ENCODE results near the gene METTL26.

METTL26 gene

DNA sequence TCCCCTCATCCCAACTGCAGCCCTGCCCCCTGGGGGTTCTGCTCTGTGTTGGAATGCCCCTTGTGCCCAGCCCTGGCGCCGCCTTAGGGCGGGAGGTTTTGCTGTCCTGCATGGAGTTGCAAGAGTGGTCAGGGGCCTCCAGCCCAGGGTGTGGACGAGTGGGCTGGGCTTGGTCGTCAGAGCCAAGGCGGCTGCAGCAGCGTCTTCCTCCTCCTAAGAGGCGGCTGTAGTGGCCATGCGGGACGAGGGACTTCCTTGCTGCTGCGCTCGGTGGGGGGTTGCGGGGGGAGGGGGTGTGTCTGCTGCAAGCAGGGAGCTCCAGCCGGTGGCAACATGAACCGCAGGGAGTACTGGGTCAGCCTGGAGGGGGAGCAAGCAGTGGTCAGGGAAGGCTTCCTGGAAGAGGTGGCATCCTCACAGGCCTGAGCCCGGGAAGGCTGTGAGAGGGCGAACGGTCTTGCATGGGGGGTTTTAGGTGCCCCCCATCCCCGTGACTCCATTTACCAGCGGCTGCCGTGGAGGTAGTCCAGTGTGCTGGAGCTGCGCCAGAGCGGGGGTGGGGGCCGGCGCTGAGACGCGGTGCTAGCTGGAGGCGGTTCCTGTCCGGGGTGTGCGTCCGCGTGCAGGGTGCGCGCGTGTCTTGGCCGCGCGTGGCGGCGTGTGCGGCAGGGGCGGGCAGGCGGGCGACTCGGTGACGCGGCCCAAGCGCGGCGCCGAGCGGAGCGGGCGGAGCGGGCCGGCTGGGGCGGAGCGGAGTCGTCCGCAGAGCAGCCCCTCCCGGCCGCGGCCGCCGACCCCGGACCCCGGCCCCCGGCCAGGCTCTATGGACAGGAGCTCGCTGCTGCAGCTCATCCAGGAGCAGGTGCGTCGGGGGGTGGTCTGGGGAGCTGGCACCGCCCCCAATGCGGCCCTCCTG, 39.1 kb upstream of the METTL26 start, which contains the start of gene RHBDL1:
TSS of gene RHBDL1 (plus strand) at position 704 of the 916 bp plus-strand sequence. CDS start at position 824, 120 bp downstream.
- DNase-seq (ENCODE audit: low spot score) = no peak

DNA sequence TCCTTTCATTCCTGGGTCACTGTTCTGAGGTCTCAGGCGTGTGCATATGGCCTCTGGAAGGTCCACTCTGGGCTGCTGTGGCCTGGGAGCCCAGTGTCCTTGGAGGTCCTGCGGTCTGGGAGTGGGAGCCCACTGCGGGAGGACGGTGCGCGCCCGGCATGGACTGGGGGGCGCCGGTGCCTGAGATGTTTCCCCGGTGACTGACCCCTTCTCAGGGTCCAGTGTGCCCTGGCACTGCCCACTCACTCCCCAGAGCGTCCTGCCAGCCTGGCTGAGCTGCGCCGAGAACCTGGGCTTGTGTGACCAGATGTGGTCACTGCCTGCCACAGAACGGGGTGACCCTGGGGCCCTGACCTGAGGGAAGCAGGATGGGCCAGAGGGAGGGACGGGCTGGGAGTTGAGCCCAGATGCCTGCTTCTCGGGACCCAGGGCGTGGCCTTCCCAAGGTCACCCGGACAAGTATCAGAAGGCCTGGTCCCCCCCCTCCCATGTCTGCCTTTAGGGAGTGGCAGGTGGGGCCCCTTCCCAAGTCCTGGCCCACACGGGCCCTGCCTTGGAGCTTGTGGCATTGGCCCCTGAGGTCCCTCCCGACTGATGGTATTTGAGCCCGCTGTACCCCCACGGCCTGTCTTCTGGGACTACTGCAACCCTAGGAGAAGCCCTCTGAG, 38.2 kb upstream of the METTL26 start:
- no peak for DNase-seq (ENCODE audit: low spot score)

DNA sequence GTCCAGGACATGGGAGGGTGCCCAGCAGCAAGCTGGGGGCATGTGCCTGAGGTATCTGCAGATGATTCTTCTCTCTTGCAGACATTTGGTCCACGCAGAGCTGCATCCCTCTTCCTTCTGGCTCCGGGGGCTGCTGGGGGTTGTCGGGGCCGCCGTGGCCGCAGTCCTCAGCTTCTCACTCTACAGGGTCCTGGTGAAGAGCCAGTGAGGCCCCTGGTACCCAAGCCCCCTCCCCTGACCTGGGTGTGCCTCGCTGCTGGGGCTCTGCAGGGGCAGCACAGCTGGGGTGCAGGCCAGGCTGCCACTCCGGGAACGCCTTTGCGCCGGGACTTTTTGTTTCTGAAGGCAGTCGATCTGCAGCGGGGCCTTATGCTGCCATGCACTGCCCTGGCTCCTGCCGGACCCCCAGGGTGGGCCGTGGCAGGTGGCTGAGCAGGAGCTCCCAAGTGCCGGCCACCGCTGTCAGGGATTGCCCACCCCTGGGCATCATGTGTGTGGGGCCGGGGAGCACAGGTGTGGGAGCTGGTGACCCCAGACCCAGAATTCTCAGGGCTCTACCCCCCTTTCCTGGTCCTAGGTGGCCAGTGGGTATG, 37.4 kb upstream of the METTL26 start:
- no peak for DNase-seq (ENCODE audit: low spot score)

DNA sequence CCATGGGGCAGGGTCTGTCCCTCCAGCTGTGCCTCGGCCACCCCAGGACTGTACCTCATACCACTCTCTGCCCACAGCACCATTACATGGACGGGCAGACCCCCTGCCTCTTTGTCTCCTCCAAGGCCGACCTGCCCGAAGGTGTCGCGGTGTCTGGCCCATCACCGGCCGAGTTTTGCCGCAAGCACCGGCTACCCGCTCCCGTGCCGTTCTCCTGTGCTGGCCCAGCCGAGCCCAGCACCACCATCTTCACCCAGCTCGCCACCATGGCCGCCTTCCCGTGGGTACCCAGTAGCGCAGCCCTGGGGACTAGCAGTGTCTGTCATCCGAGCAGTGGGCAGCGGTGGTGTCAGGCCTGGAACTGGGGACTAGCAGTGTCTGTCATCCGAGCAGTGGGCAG, 36.7 kb upstream of the METTL26 start:
- DNase-seq (ENCODE audit: low spot score) = no peak

DNA sequence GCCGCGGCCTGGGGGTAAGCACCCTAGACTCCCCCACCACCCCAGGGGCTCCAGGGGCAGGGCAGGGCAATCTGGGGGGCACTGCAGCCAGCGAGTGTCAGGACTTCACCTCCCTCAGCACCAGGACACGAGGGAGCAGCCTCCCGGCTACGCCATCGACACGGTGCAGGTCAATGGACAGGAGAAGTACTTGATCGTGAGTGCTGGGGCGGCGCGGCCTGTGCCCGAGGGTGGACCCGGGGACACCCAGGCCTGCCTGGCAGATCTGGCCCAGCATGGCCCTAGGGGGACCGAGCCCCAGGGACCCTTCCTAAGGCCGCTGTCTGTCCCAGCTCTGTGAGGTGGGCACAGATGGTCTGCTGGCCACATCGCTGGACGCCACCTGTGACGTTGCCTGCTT, 36.3 kb upstream of the METTL26 start:
- DNase-seq (ENCODE audit: low spot score) = no peak

DNA sequence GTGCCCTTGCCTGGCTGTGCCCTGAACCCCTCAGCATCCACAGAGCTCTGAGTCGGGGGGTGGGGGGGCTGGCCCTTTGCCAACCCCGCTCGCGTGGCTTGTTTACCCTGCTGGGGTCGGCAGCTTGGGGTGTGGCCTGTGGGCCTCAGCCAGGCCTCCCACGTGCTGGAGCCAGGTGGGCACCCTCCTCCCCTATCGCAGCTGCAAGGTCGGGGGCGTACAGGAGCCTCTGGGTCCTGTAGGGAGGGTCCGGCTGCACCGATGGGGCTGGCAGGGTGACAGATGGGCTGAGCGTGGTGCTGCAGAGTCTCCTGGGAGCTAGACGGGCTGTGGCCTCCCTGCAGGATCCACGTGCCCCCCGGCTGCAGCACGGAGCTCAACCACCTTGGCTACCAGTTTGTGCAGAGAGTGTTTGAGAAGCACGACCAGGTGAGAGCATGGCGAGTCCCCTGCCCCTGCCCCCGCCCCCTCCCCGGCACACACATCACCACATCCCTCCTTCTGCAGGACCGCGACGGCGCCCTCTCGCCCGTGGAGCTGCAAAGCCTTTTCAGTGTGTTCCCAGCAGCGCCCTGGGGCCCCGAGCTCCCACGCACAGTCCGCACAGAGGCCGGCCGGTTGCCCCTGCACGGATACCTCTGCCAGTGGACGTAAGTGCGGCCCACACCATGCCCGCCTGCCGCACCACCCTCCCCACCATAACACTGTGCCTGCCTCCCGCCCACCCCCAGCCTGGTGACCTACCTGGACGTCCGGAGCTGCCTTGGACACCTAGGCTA, 35.4 kb upstream of the METTL26 start:
- no peak for DNase-seq (ENCODE audit: low spot score)

DNA sequence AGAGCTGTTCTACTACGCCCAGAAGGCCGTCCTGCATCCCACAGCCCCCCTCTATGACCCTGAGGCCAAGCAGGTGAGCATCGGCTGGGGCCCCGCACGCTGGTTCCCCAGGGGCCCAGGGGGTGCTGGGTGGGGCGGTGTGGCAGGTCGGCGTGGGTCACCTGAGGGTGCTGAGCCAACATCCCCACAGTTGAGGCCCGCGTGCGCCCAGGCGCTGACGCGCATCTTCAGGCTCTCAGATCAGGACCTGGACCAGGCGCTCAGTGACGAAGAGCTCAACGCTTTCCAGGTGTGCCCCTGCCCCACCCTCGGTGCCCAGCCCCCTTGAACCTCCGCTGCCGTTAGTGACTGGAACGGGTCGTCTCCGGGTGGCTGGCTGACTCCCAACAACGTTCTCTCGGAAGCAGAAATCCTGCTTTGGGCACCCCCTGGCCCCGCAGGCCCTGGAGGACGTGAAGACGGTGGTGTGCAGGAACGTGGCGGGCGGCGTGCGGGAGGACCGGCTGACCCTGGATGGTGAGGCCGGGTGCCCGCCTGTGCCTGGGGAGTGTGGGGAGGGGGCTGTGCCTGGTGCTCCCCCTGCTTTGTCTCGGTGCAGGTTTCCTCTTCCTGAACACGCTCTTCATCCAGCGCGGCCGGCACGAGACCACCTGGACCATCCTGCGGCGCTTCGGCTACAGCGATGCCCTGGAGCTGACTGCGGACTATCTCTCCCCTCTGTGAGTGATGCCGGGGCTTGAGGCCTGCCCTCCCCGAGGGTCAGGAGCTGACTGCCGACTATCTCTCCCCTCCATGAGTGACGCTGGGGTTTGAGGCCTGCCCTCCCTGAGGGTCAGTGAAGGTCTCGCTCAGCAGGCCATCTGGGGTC, 34.6 kb upstream of the METTL26 start:
- no peak for DNase-seq (ENCODE audit: low spot score)

DNA sequence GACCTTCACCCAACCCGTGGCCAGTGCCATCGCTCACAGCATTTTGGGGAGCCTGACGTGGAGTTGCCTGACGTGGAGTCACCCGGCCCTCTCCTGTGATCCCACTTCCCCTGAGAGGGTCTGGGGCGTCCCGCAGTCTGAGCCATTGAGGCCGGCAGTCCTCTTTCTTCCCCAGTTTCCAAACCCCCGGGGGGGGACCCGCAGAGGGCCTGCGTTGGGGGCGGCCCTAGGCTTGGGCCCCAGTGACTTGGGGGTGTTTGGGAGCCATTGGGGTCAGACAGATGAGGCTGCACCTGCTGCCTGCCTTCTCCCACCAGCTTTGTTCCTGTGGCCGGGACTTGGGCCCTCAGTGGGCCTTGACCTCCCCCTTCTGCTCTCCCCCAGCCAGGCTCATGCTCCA, 33.6 kb upstream of the METTL26 start:
- DNase-seq (ENCODE audit: low spot score) = no peak

DNA sequence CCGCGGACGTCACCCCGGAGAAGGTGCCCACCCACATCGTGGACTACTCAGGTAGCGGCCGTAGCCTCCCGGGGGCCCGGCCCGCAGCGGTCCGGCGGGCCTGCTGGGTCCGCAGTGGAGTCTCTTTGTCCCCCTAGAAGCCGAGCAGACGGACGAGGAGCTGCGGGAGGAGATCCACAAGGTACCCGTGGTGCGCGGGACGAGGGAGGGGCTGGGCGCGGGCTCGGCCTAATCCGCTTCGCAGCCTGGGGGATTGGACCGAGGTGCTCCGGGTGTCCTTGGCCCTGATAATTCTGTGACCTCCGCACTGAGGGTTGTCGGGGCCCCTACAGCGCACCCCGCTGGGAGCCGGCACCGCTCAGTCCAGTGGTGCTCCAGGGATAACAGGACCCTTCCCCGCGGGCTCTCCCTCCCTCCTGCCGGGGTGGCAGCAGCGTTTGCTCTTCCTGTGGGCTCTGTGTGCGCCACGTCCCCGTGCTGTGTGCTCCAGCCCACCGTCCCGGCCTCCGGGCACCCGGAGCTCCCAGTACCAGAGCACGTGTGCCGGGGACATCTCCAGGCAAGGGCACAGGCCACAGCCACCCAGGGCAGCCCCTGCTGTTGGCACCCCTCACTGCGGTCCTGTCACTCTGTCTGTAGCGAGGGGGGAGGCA, 32.5 kb upstream of the METTL26 start:
- DNase-seq (ENCODE audit: low spot score) = no peak

DNA sequence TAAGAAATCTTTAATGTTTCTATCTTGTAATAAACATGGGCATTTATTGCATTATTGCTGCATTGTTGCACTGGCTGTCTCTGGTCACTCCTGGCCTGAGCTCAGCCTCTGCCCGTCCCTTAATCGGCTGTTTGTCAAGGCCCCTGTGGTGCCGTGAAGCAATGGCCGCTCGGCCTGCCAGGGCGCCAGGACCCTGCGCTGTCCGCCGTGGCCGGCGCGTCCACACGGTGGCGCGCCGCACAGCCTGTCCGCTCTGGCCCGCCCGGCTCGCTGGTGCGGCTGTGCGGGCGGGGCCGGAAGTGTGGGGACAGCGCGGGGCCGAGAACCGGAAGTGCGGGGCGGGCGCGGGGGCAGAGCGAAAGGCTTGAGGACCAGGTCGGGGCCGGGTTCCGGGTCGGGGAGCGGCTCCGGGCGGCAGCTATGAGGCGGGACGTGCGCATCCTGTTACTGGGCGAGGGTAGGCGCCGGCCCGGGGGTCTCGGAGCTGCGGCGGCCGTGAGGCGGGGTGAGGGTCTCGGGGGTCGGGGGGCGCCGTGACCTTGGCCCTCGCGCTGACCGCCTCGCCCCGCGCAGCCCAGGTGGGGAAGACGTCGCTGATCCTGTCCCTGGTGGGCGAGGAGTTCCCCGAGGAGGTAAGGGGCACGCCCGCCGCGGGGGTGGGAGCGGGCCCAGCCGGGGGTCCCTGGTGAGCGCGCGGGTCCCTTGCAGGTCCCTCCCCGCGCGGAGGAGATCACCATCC, 31.8 kb upstream of the METTL26 start, which contains the start of gene RHOT2:
TSS of gene RHOT2 (plus strand) at position 353 of the 739 bp plus-strand sequence. CDS start at position 421, 68 bp downstream.
- DNase-seq (ENCODE audit: low spot score) = peak; percentile 89

DNA sequence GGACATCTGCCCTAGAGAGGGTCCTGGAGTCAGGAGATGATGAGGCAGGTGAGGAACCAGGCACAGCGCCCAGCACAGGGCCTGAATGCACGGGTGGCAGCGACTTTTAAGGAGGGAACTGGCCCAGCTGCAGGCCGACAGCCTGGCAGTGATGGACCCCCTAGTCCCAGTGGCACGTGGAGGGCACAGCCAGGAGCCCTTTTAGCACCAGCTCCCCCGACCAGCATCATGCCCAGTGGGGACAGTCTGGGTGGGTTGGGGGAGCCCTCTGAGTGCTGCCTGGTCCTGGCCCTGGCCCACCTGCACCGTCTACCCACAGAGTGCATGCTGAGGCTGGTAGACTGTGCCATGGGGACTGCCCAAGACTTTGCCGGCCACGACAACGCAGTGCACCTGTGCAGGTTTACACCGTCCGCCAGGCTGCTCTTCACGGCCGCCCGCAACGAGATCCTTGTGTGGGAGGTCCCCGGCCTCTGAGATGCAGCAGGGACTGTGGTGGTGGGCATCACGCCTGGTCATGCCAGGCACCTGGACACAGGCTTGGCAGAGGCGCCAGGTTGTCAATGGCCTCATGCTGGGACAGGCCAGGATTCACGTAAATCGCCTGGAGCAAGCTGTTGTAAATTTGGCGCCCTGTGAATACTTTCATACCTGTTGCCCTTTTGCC, 31.1 kb upstream of the METTL26 start:
- DNase-seq (ENCODE audit: low spot score) = no peak

DNA sequence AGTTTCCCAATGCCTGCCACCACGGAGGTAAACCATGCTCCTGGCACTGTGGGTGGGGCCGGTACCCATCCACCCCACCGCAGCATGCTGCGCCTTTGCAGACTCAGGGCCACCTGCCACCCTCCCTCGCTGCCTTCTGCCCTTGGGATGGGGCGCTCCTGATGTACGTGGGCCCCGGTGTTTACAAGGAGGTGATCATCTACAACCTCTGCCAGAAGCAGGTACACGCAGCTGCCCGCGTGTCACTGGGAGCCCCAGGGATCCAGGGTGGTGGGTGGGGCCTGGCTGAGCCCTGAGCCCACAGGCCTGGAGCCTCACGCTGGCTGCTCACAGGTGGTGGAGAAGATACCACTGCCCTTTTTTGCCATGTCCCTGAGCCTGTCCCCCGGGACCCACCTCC, 30.5 kb upstream of the METTL26 start:
- no peak for DNase-seq (ENCODE audit: low spot score)

DNA sequence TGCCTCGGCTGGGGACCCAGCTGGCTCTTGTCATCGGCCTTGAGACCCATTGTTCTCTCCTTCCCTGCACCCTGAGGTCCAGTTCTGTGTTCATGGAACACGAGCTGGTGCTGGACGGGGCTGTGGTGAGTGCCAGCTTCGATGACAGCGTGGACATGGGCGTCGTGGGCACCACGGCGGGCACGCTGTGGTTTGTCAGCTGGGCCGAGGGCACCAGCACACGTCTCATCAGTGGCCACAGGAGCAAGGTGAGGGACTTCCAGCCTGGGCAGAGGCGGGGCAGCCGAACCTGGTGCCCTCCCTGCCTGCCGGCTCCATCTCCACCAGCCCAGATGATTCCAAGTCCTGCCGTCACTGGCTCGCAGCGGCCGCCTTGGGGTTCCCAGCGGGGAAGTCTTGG, 26.5 kb upstream of the METTL26 start:
- DNase-seq (ENCODE audit: low spot score) = no peak

DNA sequence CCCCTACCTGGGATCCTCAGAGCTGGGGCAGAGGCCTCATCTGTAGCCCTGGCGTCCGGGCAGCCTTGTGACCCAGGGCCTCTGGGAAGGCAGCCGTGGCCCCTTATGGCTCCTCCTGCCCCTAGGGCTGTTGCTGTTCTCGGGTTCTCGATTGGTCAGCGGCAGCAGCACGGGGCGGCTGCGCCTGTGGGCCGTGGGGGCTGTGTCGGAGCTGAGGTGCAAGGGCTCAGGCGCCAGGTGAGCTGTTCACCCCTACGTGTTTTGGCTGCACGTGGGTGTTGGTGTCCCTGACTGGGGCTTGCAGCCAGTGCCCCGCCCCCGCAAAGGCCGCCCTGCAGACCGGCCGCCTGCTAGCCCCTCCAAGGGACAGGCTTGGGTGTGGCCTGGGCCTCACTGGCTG, 26.0 kb upstream of the METTL26 start:
- no peak for DNase-seq (ENCODE audit: low spot score)

DNA sequence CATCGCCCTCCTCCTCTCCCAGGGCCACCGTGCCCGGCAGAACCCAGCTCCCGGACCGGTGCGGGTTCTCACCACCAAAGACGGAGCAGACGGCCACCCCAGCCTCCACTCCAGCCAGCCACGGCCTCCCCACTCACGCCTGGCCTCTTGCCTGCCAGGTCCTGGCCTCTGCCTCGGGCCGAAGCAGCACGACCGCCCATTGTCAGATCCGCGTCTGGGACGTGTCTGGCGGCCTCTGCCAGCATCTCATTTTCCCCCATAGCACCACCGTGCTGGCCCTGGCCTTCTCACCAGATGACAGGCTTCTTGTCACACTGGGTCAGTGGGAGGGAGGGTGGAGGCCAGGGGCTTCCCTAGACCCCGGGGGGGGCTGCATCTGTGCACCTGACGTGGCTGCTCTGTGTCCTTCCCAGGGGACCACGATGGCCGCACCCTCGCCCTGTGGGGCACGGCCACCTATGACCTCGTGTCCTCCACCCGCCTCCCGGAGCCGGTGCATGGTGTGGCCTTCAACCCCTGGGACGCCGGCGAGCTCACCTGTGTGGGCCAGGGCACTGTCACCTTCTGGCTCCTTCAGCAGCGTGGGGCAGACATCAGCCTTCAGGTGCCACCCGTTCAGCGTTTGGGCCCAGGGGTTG, 25.2 kb upstream of the METTL26 start:
- DNase-seq (ENCODE audit: low spot score) = no peak

DNA sequence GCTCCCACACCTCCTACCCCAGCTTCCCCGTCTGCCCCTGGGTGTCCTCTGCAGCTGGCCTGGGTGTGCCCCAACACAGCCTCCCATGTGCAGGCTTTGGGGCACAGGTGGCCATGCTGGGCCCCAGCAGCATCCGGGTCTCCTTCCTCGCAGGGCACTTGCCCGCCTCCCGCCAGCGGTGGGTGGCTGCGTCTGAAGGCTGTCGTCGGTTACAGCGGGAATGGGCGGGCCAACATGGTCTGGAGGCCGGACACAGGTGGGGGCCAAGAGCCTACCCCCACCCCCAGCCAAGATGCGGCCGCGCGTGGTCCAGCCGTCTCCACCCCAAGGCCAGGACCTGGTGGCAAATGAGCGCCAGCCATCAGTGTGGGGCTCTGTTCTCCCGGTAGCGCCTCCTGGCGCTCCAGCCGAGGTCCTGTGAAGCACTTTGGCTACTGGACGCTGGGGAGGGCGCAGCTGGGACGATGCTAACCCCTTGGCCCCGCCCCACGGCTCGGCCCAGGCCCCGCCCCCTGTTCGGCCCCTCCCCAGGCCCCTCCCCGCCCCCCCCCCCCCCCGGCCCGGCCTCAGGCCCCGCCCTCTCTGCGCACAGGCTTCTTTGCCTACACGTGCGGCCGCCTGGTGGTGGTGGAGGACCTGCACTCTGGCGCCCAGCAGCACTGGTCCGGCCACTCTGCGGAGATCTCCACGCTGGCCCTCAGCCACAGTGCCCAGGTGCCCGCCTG, 24.5 kb upstream of the METTL26 start:
- DNase-seq (ENCODE audit: low spot score) = peak; percentile 79

DNA sequence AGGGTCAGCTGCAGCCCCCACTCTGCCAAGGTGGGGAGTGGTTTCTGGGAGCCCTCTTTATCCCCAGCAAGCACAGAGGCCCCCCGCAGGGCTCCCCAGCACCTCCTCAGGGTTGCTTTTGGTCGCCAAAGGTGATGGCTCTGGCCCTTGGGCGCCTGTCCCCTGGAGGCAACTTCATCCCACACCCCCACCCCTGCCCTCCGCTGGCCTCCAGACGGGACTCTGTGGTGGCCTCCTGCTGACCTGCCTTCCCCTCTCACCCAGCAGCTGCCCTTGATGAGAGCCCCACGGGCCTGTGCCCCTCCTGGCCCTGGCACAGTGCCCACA, 24.0 kb upstream of the METTL26 start:
- DNase-seq (ENCODE audit: low spot score) = no peak

DNA sequence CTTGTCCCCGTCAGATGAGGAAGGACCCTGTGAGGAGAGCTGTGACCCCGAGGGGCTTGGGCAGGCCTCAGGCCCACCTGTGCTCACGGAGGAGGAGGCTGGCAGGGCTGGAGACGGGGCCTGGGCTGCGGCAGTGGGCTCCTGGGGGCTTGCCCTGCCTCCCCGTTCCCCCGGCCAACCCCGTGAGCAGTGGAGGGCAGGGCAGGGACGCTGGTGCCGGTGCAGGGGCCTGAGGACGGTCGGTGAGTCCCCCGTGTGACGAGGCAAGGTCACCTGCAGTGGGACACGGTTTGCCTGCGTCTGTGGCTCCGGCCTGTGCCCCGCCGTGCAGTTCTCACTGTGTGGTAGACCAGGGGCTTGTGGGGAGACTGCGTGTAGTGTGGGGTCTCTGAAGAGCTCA, 23.5 kb upstream of the METTL26 start:
- DNase-seq (ENCODE audit: low spot score) = no peak
